OCI-LY1 (cell line): ENCODE measurements around the gene COL23A1.

Experiments used
- CTCF ChIP-seq: fragments of 200-600 bp; sonication (generic), shearing (Covaris generic); IDR thresholded peaks from 2 replicates; pipeline ENCODE4 v1.5.1; 2017; ENCODE audit warnings: mild to moderate bottlenecking, antibody characterized with exemption, low read length, moderate library complexity, mixed read lengths
- EZH2 ChIP-seq: fragments of 200-600 bp; sonication (generic), shearing (Covaris generic); IDR thresholded peaks from 2 replicates; pipeline ENCODE4 v1.8.0; 2017; ENCODE audit warnings: borderline replicate concordance, mixed run types, mild to moderate bottlenecking, antibody characterized with exemption, low read length, moderate library complexity, mixed read lengths

- TF ChIP-seq CTCF (no peak), EZH2 (no peak)
Observed at GRCh38 chr5:178349075-178349511, 241.1 kb downstream of the COL23A1 start.
